Liver (tissue), 9 donors: Measurements from ENCODE around the gene ADGRL2. TPM values are rescaled to one million over a fixed set of nuclear protein-coding genes. Genes with fewer than 3 reads are reported as not detected.

Experiments used
- DNase-seq: peaks from one replicate; pipeline ENCODE4 v3.0.0-alpha.2; 2017; ENCODE audit warnings: low spot score
- H3K27ac ChIP-seq, 2 donors: one replicate each; pipeline ENCODE4 v1.7.0; 2013; ENCODE audit warnings: inconsistent platforms in 2 of 2, low read length in 2 of 2, control low read depth in 1 of 2, low read depth in 1 of 2, mild to moderate bottlenecking in 1 of 2
- H3K27me3 ChIP-seq, 4 donors: one replicate each; pipeline versions ENCODE4 v1.6.1 to v1.7.0; 2013; ENCODE audit warnings: low read length in 3 of 4, inconsistent platforms in 1 of 4, mild to moderate bottlenecking in 1 of 4, moderate library complexity in 1 of 4; ENCODE audit not compliant: control insufficient read depth in 4 of 4, insufficient read depth in 4 of 4
- H3K36me3 ChIP-seq, 4 donors: one replicate each; pipeline versions ENCODE4 v1.6.1 to v1.7.0; 2013; ENCODE audit warnings: low read length in 3 of 4, mild to moderate bottlenecking in 3 of 4, low read depth in 1 of 4, moderate library complexity in 1 of 4; ENCODE audit not compliant: control insufficient read depth in 4 of 4, insufficient read depth in 3 of 4
- H3K4me1 ChIP-seq, 4 donors: one replicate each; pipeline versions ENCODE4 v1.6.1 to v1.7.0; 2013; ENCODE audit warnings: low read length in 3 of 4, mild to moderate bottlenecking in 3 of 4, moderate library complexity in 1 of 4; ENCODE audit not compliant: control insufficient read depth in 4 of 4, insufficient read depth in 4 of 4
- H3K4me3 ChIP-seq, 3 donors: one replicate each; pipeline versions ENCODE4 v1.6.1 to v1.7.0; 2013; ENCODE audit warnings: low read length in 3 of 3, control low read depth in 1 of 3, low read depth in 1 of 3, mild to moderate bottlenecking in 1 of 3
- H3K9ac ChIP-seq, 2 donors: one replicate each; pipeline ENCODE4 v1.7.0; 2013; ENCODE audit warnings: low read length in 2 of 2, mild to moderate bottlenecking in 2 of 2, moderate library complexity in 2 of 2, control low read depth in 1 of 2, low read depth in 1 of 2
- H3K9me3 ChIP-seq, 4 donors: one replicate each; pipeline versions ENCODE4 v1.6.1 to v1.7.0; 2013; ENCODE audit warnings: low read length in 3 of 4; ENCODE audit not compliant: control insufficient read depth in 4 of 4
- ATF3 ChIP-seq: IDR thresholded peaks from 2 replicates; pipeline ENCODE4 v1.6.1; 2016; ENCODE audit warnings: antibody characterized with exemption
- CTCF ChIP-seq: fragments of 150-350 bp; IDR thresholded peaks from 2 replicates; pipeline ENCODE4 v1.5.1; 2017; ENCODE audit warnings: improper control_type of control experiment, low read depth, low read length; ENCODE audit not compliant: missing input control
- EGR1 ChIP-seq, 2 donors: IDR thresholded peaks; 2 replicates each; pipeline ENCODE4 v1.6.1; 2016 to 2018; ENCODE audit warnings: antibody characterized with exemption in 2 of 2, low read depth in 2 of 2
- FOXA2 ChIP-seq: IDR thresholded peaks from 2 replicates; pipeline ENCODE4 v1.6.1; 2016; ENCODE audit warnings: antibody characterized with exemption
- GABPA ChIP-seq, 2 donors: IDR thresholded peaks in 1 of 2; conservative IDR thresholded peaks in 1 of 2; 2 replicates each; pipeline ENCODE4 v1.6.1; 2016; ENCODE audit warnings: antibody characterized with exemption in 2 of 2, mild to moderate bottlenecking in 1 of 2, moderate library complexity in 1 of 2
- HNF4A ChIP-seq, 2 donors: conservative IDR thresholded peaks; 2 replicates each; pipeline ENCODE4 v1.6.1; 2016; ENCODE audit warnings: antibody characterized with exemption in 2 of 2, mild to moderate bottlenecking in 2 of 2
- HNF4G ChIP-seq: IDR thresholded peaks from 2 replicates; pipeline ENCODE4 v1.6.1; 2016; ENCODE audit warnings: antibody characterized with exemption
- JUND ChIP-seq, 2 donors: IDR thresholded peaks; 2 replicates each; pipeline ENCODE4 v1.6.1; 2016; ENCODE audit warnings: antibody characterized with exemption in 2 of 2
- NR2F2 ChIP-seq: IDR thresholded peaks from 2 replicates; pipeline ENCODE4 v1.6.1; 2016; ENCODE audit warnings: antibody characterized with exemption
- TAF1 ChIP-seq: conservative IDR thresholded peaks from 2 replicates; pipeline ENCODE4 v1.6.1; 2016; ENCODE audit warnings: antibody characterized with exemption, mild to moderate bottlenecking
- YY1 ChIP-seq: IDR thresholded peaks from 2 replicates; pipeline ENCODE4 v1.6.1; 2016; ENCODE audit warnings: antibody characterized with exemption, mild to moderate bottlenecking
- ZBTB33 ChIP-seq: IDR thresholded peaks from 2 replicates; pipeline ENCODE4 v1.6.1; 2016; ENCODE audit warnings: antibody characterized with exemption
- WGBS: extraction: QIAGEN DNeasy Blood & Tissue Kit; methylation state at CpG from one replicate; pipeline ENCODE4 v1.1.7; 2013; 5-methylcytosine and 5-hydroxymethylcytosine counted together
- polyA plus RNA-seq, 2 donors: library from polyadenylated mRNA; stranded (reverse) in 1 of 2; unstranded in 1 of 2; fragments of 200-250 nt in 1 of 2; fragments of >200 nt in 1 of 2; fragmentation: Nextera tagmentation in 1 of 2; extraction: Ambion mirVana in 1 of 2; gene quantifications; one replicate each; pipeline versions ENCODE4 v1.2.1 to v1.2.3, GENCODE V29; 2013 to 2015
- total RNA-seq, 2 donors: library from RNA; depleted of rRNA; stranded (reverse); fragments of >200 nt; gene quantifications; one replicate each; pipeline ENCODE4 v1.2.3, GENCODE V29; 2014
- donor health status: healthy.
- donor health status: healthy.
- donor health status: healthy.
- donor health status: healthy.
- donor health status: healthy.

ADGRL2 gene
- total and polyA plus RNA-seq, 4 donors = 21.1 to 82.0 (median 31.7) TPM

- no peak for TF ChIP-seq ZBTB33
- TF ChIP-seq YY1 = no peak
- no peak for TF ChIP-seq CTCF
- no peak for TF ChIP-seq EGR1 (IDR thresholded peaks at IDR 0.05; ENCODE audit: low read depth in 2 of 2)
- TF ChIP-seq GABPA (IDR thresholded peaks at IDR 0.05 in 1 of 2, conservative IDR thresholded peaks at IDR 0.05 in 1 of 2) = no peak
- no peak for TF ChIP-seq HNF4G
- no peak for TF ChIP-seq TAF1
- TF ChIP-seq HNF4A (conservative IDR thresholded peaks at IDR 0.05) = no peak
- TF ChIP-seq FOXA2 = no peak
- Histone ChIP-seq H3K27me3 (no peaks in the 10 kb centered on the region), H3K27ac (no peak overlapping the region), H3K4me3 (no peak overlapping the region), H3K36me3 (no peaks in the 10 kb centered on the region), H3K9ac (no peak overlapping the region), H3K9me3 (no peaks in the 10 kb centered on the region), H3K4me1 (peaks cover 0 to 5% (median 1%) of the 10 kb centered on the region in 4 donors)
- whole genome bisulfite sequencing = 86% methylated on average over 6 of the region's 6 CpGs
- no peak for DNase-seq
Measured at GRCh38 chr1:81920245-81920740, 119.6 kb downstream of the ADGRL2 start.

GRCh38 chr1:81920886-81921285 is 120.2 kb downstream of the ADGRL2 start:
- Histone ChIP-seq H3K27me3 (no peaks in the 10 kb centered on the region), H3K36me3 (no peaks in the 10 kb centered on the region), H3K9ac (no peak overlapping the region), H3K9me3 (no peaks in the 10 kb centered on the region), H3K4me3 (no peak overlapping the region), H3K4me1 (peaks cover 0 to 3% (median under 1%) of the 10 kb centered on the region in 4 donors), H3K27ac (no peak overlapping the region)
- no peak for TF ChIP-seq HNF4G
- WGBS = 35% methylated on average over 2 of the region's 2 CpGs
- no peak for DNase-seq

GRCh38 chr1:81921344-81921743 is 120.6 kb downstream of the ADGRL2 start:
- no peak overlapping the region for H3K9ac ChIP-seq
- TF ChIP-seq EGR1 (IDR thresholded peaks at IDR 0.05; ENCODE audit: low read depth in 2 of 2) (no peak), JUND (IDR thresholded peaks at IDR 0.05) (no peak), GABPA (IDR thresholded peaks at IDR 0.05 in 1 of 2, conservative IDR thresholded peaks at IDR 0.05 in 1 of 2) (no peak), ZBTB33 (no peak), NR2F2 (no peak), HNF4A (conservative IDR thresholded peaks at IDR 0.05) (no peak), YY1 (no peak), ATF3 (no peak)
- no peaks in the 10 kb centered on the region for H3K9me3 ChIP-seq
- peaks cover 0 to 3% (median 0%) of the 10 kb centered on the region in 4 donors for H3K4me1 ChIP-seq
- H3K27ac ChIP-seq = no peak overlapping the region
- WGBS = 76% methylated on average over 4 of the region's 4 CpGs
- no peaks in the 10 kb centered on the region for H3K27me3 ChIP-seq
- no peaks in the 10 kb centered on the region for H3K36me3 ChIP-seq
- H3K4me3 ChIP-seq = no peak overlapping the region
- no peak for DNase-seq
